GM18870 (cell line): ENCODE measurements around the gene ECHS1.
"Not testable (repeated sequence)": the region's sequence is repeated elsewhere in the genome, so short reads cannot be mapped to it uniquely, and the experiment has no call there.

ENCODE experiments used
- ATAC-seq: cut with Tn5 transposase; IDR thresholded peaks from one replicate; pipeline ENCODE4 v1.9.1; 2021; ENCODE audit warnings: moderate library complexity; ENCODE audit not compliant: unreplicated experiment

The ECHS1 gene

GRCh38 chr10:133379152-133379800, 6.1 kb upstream of the ECHS1 start, which contains the start of gene PAOX:
TSS of gene PAOX (plus strand) at chr10:133379262. CDS start at chr10:133379317, 55 bp downstream.
- ATAC-seq = peak; percentile 39

GRCh38 chr10:133378251-133379096, 5.3 kb upstream of the ECHS1 start:
- no peak for ATAC-seq

GRCh38 chr10:133377818-133378250, 4.7 kb upstream of the ECHS1 start:
- ATAC-seq = no peak

- no peak for ATAC-seq
Measured at GRCh38 chr10:133377025-133377817, 4.1 kb upstream of the ECHS1 start.

- not testable (repeated sequence) for ATAC-seq
Measured at GRCh38 chr10:133376183-133376582, 3.0 kb upstream of the ECHS1 start.

GRCh38 chr10:133375357-133376115, 2.4 kb upstream of the ECHS1 start:
- ATAC-seq = no peak

- ATAC-seq = no peak
Measured at GRCh38 chr10:133372507-133372906, 647 bp downstream of the ECHS1 start.

- ATAC-seq = no peak
Measured at GRCh38 chr10:133370030-133370786, 2.9 kb downstream of the ECHS1 start.

GRCh38 chr10:133368153-133368552, 5.0 kb downstream of the ECHS1 start:
- ATAC-seq = no peak

GRCh38 chr10:133367461-133367860, 5.7 kb downstream of the ECHS1 start:
- not testable (repeated sequence) for ATAC-seq

- no peak for ATAC-seq
Measured at GRCh38 chr10:133366751-133367150, 6.4 kb downstream of the ECHS1 start.

- no peak for ATAC-seq
Measured at GRCh38 chr10:133366130-133366478, 7.0 kb downstream of the ECHS1 start.

GRCh38 chr10:133365461-133366129, 7.6 kb downstream of the ECHS1 start:
- ATAC-seq = no peak

GRCh38 chr10:133364645-133365431, 8.3 kb downstream of the ECHS1 start:
- no peak for ATAC-seq

- no peak for ATAC-seq
Measured at GRCh38 chr10:133362846-133363245, 10.3 kb downstream of the ECHS1 start.

- no peak for ATAC-seq
Measured at GRCh38 chr10:133361773-133362441, 11.2 kb downstream of the ECHS1 start.

GRCh38 chr10:133361227-133361626, 11.9 kb downstream of the ECHS1 start:
- no peak for ATAC-seq

- ATAC-seq = no peak
Measured at GRCh38 chr10:133359972-133360610, 13.1 kb downstream of the ECHS1 start.
